Amniotic stem cell (primary cell): ENCODE data around the gene ZNF90.
"Not testable (repeated sequence)": the region's sequence is repeated elsewhere in the genome, so short reads cannot be mapped to it uniquely, and the experiment has no call there.

Experiments used
- DNase-seq: peaks from one replicate; lab custom pipeline; 2025; lab: John Stamatoyannopoulos, UW

ZNF90 gene

GRCh38 chr19:20103091-20103740 lies 25.4 kb downstream of the ZNF90 start:
- no peak for DNase-seq

DNA sequence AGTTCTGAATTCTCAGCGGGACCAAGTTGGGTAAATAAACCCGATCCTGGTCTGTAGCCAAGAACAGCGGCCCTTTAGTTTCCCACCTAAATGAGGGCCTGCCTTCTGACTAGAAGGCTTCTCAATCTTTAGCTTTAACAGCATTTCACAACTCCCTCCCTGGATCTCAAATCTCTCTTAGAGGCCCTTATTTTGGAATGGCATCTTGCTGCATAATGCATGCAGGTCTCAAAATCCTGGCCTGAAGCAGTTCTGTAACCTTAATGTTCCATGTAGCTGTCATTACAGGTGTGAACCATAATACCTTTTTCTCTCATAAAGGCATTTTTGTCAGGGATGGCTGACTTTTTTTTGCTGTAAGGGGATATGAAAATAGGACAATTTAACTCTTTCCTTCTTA lies 29.5 kb downstream of the ZNF90 start:
- DNase-seq = no peak

DNA sequence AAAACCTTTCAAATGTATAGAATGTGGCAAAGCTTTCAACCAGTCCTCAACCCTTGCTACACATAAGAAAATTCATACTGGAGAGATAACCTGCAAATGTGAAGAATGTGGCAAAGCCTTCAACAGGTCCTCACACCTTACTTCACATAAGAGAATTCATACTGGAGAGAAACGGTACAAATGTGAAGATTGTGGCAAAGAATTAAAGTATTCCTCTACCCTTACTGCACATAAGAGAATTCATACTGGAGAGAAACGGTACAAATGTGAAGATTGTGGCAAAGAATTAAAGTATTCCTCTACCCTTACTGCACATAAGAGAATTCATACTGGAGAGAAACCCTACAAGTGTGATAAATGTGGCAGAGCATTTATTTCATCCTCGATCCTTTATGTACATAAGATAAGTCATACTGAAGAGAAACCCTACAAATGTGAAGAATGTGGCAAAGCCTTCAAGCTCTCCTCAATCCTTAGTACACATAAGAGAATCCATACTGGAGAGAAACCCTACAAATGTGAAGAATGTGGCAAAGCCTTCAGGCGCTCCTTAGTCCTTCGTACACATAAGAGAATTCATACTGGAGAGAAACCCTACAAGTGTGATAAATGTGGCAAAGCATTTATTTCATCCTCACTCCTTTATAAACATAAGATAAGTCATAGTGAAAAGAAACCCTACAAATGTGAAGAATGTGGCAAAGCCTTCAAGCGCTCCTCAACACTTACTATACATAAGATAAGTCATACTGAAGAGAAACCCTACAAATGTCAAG lies 40.5 kb downstream of the ZNF90 start:
- not testable (repeated sequence) for DNase-seq

DNA sequence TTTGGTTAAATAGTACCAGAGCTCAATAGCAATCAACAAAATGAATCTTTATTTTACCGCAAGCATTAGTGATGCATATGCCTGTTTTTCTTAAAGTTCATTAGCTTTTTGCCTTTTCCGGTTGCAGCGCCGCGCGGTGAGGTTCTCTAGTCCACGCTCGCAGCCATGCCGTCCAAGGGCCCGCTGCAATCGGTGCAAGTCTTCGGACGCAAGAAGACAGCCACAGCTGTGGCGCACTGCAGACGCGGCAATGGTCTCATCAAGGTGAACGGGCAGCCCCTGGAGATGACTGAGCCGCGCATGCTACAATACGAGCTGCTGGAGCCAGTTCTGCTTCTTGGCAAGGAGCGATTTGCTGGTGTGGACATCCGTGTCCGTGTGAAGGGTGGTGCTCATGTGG lies 47.1 kb downstream of the ZNF90 start:
- DNase-seq = no peak

DNA sequence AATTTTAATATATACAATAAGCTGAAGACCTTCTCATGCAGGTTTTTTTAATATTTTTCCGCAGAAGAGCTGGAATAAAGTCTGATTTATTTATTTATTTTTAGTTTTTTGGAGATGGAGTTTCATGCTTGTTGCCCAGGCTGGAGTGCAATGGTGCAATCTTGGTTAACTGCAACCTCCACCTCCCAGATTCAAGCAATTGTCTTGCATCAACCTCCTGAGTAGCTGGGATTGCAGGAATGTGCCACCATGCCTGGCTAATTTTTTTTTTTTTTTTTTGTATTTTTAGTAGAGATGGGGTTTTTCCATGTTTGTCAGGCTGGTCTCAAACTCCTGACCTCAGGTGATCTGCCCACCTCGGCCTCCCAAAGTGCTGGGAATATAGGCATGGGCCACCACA lies 55.1 kb downstream of the ZNF90 start:
- DNase-seq = not testable (repeated sequence)

DNA sequence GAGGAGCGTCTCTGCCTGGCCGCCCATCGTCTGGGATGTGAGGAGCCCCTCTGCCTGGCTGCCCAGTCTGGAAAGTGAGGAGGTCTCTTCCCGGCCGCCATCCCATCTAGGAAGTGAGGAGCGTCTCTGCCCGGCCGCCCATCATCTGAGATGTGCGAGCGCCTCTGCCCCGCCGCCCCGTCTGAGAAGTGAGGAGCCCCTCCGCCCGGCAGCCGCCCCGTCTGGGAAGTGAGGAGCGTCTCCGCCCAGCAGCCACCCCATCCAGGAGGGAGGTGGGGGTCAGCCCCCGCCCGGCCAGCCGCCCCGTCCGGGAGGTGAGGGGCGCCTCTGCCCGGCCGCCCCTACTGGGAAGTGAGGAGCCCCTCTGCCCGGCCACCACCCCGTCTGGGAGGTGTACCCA lies 59.9 kb downstream of the ZNF90 start:
- DNase-seq = not testable (repeated sequence)

DNA sequence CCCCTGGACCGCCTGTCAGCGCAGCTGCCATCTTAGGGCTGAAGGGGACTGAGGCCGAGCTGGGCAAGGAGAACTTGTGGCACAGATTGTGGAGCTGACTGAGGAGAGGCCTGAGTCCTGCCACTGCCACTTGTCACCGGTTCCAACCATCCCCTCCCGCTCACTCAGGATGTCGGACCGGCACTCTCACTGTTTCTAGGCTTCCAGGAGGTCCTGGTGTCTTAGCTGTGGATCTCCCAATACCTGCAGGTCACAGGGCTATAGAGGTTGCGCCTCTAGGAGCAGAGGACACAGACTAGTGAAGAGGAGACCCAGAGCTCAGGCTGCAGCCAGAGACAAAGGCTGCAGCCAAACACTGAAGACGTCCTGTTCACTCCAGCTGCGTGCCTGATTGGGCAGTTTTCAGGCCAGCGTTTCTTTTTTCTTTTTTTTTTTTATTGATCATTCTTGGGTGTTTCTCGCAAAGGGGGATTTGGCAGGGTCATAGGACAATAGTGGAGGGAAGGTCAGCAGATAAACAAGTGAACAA lies 73.9 kb downstream of the ZNF90 start:
- no peak for DNase-seq

DNA sequence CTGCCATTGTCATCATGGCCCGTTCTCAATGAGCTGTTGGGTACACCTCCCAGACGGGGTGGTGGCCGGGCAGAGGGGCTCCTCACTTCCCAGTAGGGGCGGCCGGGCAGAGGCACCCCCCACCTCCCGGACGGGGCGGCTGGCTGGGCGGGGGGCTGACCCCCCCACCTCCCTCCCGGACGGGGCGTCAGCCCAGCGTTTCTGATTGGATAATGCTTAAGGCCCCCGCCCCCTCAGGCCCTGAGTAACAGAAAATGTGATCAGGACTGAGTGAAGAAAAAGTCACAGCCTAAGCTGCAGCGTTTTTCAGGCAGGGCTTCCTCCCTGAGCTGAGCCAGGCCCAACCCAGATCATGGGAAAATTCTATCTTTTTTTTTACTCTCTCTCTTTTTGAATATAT lies 74.7 kb downstream of the ZNF90 start:
- not testable (repeated sequence) for DNase-seq

DNA sequence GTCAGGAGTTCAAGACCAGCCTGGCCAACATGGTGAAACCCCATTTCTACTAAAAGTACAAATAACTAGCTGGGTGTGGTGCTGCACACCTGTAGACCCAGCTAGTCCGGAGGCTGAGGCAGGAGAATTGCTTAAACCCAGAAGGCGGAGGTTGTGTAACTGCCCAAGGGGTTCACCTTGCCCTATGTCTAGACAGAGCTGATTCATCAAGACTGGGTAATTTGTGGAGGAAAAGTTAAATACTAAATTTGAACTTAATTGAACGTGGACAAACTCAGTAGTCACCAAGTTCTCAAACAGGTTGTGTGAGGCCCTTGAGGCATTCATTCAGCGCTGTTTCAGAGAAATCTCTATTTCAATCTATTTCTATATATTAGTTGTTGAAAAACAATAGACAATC lies 75.5 kb downstream of the ZNF90 start:
- no peak for DNase-seq

GRCh38 chr19:20154636-20155035 lies 76.8 kb downstream of the ZNF90 start:
- no peak for DNase-seq

DNA sequence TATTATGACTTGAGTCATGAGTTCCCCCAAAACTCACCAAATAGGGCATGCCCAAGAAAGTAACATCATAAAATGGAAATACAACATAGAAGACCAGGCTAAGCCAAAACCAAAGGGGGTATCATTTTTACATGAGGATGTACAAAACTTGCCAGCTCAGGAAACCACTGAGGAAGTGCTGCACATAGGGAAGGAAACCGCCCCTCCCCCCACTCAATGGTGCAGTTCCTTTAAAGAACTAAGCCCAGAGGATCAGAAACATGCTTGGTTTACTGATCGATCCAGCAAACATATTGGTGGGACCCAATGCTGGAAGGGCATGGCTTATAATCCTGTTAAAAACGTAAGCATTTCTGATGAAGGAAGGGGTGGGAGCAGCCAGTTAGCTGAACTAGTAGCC lies 85.0 kb downstream of the ZNF90 start:
- DNase-seq = no peak

DNA sequence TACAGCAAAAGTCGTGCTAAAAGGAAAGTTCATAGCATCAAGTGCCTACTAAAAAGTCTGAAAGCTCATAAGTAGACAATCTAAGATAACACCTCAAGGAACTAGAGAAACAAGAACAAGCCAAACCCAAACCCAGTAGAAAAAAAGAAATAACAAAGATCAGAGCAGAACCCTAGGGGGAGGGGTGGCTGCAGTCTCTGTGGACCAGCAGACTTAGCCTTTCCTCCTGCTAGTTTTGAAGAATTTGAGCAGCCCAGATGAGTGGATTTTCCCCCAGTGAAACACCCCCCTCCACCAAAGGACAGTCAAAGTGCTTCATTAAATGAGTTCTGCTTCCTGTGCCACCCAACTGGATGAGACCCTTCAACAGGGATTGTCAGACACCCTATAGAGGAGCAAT lies 86.7 kb downstream of the ZNF90 start:
- no peak for DNase-seq

DNA sequence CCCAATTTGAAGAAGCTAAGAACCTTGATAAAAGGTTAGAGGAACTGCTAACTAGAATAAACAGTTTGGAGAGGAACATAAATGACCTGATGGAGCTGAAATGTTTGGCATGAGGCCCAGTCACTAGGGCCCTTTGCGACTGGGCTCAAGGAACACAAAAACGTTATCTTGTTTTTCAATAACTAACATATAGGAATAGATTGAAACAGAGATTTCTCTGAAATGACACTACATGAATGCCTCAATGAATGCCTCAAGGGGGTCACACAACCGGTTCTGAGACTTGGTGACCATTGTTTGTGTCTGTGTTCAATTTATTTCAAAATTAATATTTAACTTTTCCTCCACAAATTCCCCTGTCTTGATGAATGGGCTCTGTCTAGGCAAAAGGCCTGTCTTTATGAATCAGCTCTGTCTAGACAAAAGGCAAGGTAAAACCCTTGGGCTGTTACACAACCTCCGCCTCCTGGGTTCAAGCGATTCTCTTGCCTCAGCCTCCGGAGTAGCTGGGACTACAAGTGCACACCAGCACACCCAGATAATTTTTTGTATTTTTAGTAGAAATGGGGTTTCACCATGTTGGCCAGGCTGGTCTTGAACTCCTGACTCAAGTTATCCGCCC lies 88.3 kb downstream of the ZNF90 start:
- DNase-seq = no peak

- DNase-seq = peak; percentile 97
Measured at GRCh38 chr19:20167020-20167644, 89.3 kb downstream of the ZNF90 start, which contains the start of gene ZNF486. TSS of gene ZNF486 (plus strand) at chr19:20167214. CDS start at chr19:20167331, 117 bp downstream.

GRCh38 chr19:20167651-20168122 lies 89.9 kb downstream of the ZNF90 start:
- DNase-seq = no peak
